Colonic mucosa (tissue), 4 donors: ENCODE data around the gene DYNLT3. TPM values are rescaled to one million over a fixed set of nuclear protein-coding genes. Genes with fewer than 3 reads are reported as not detected.

Source experiments
- DNase-seq: peaks from one replicate; pipeline ENCODE4 v3.0.0-alpha.2; 2020
- H3K27ac ChIP-seq: fragments of 200-600 bp; one replicate; pipeline ENCODE4 v1.8.0; 2021
- H3K27me3 ChIP-seq: fragments of 200-600 bp; one replicate; pipeline ENCODE4 v1.8.0; 2021
- H3K36me3 ChIP-seq: fragments of 200-600 bp; one replicate; pipeline ENCODE4 v1.8.0; 2021
- H3K4me1 ChIP-seq: fragments of 200-600 bp; one replicate; pipeline ENCODE4 v1.8.0; 2021; ENCODE audit warnings: mild to moderate bottlenecking
- H3K4me3 ChIP-seq: fragments of 200-600 bp; one replicate; pipeline ENCODE4 v1.8.0; 2021
- H3K9ac ChIP-seq, 2 donors: one replicate each; pipeline ENCODE4 v1.7.0; 2013; ENCODE audit warnings: control low read depth in 2 of 2, low read depth in 2 of 2, low read length in 2 of 2
- H3K9me3 ChIP-seq: fragments of 200-600 bp; one replicate; pipeline ENCODE4 v1.8.0; 2021
- CTCF ChIP-seq: fragments of 200-600 bp; IDR thresholded peaks from one replicate; pipeline ENCODE4 v1.8.0; 2022; ENCODE audit warnings: antibody characterized with exemption, mild to moderate bottlenecking
- intact Hi-C: fragments of 100-400 bp; cut with DNase I; formaldehyde crosslinking; loops from one replicate; pipeline ENCODE4 v1.14.1; 2022
- total RNA-seq, 2 donors: library from RNA; stranded (reverse); fragmentation: NEBNext Ultra II Directional in 1 of 2; extraction: Animal tissue kit (Norgen Biotek cat#: 25700) in 1 of 2; gene quantifications; one replicate each; pipeline ENCODE4 v1.2.1, GENCODE V29; 2021
- donor health status: healthy.
- donor health status: DM: no; HTN: no; CAD: no.
- donor health status: DM: no; HTN: no; CAD: no.

The DYNLT3 gene
- total RNA-seq, 2 donors from 2014 or later = 17.2 to 22.2 TPM

- TF ChIP-seq CTCF = no peak
- Histone ChIP-seq H3K9ac (no peak overlapping the region), H3K9me3 (no peaks in the 10 kb centered on the region), H3K27me3 (no peaks in the 10 kb centered on the region), H3K4me3 (no peak overlapping the region), H3K27ac (no peak overlapping the region), H3K4me1 (no peaks in the 10 kb centered on the region), H3K36me3 (no peaks in the 10 kb centered on the region)
- intact Hi-C loops = no loop called here
- no peak for DNase-seq
Measured at GRCh38 chrX:37872303-37872655, 24.9 kb upstream of the DYNLT3 start.

DNA sequence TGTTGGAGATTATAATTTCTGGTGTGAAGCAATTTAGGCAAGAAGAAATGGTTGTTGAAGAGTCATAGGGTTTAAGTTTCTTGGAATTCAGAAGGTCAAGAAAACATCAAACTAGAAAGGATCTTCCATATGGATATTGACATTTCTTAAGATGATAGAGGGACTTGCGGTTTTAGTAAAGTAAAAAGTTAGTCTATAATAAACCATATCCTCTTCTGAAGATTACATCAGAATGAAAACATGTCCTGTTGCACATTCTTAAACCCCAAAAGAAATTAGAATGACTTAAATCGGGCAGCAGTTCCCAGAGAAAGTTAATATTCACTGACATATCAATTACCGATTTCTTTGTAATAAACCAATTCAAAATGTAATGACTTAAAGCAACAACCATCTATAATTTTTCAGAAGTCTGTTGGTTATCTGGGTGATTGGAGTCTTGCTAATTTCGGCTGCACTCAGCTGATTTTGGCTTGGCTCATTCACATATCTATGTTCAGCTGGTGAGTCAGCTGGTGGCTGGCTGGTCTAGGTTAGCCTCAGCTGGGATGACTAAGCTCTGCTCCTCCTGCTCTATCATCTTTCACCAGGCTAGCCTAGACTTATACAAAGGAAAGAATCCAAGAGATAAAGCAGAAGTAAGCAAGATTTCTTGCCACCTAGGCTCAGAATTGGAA lies 24.4 kb upstream of the DYNLT3 start:
- Histone ChIP-seq H3K9ac (no peak overlapping the region), H3K4me3 (no peak overlapping the region), H3K27ac (no peak overlapping the region), H3K36me3 (no peaks in the 10 kb centered on the region), H3K27me3 (no peaks in the 10 kb centered on the region), H3K9me3 (no peaks in the 10 kb centered on the region), H3K4me1 (no peaks in the 10 kb centered on the region)
- no peak for DNase-seq
- TF ChIP-seq CTCF = no peak
- intact Hi-C loops = no loop called here

GRCh38 chrX:37867536-37868153 lies 20.3 kb upstream of the DYNLT3 start:
- intact Hi-C loops = no loop called here
- Histone ChIP-seq H3K9ac (no peak overlapping the region), H3K9me3 (no peaks in the 10 kb centered on the region), H3K4me1 (no peaks in the 10 kb centered on the region), H3K27me3 (no peaks in the 10 kb centered on the region), H3K27ac (no peak overlapping the region), H3K4me3 (no peak overlapping the region), H3K36me3 (no peaks in the 10 kb centered on the region)
- DNase-seq = no peak
- TF ChIP-seq CTCF = no peak

- DNase-seq = no peak
- no peaks in the 10 kb centered on the region for H3K4me1 ChIP-seq
- no peaks in the 10 kb centered on the region for H3K36me3 ChIP-seq
- no peaks in the 10 kb centered on the region for H3K27me3 ChIP-seq
- H3K9me3 ChIP-seq = no peaks in the 10 kb centered on the region
- no peak overlapping the region for H3K27ac ChIP-seq
- no peak for TF ChIP-seq CTCF
- intact Hi-C loops = no loop called here
- H3K4me3 ChIP-seq = no peak overlapping the region
- no peak overlapping the region for H3K9ac ChIP-seq
Measured at GRCh38 chrX:37863728-37864127, 16.4 kb upstream of the DYNLT3 start.

DNA sequence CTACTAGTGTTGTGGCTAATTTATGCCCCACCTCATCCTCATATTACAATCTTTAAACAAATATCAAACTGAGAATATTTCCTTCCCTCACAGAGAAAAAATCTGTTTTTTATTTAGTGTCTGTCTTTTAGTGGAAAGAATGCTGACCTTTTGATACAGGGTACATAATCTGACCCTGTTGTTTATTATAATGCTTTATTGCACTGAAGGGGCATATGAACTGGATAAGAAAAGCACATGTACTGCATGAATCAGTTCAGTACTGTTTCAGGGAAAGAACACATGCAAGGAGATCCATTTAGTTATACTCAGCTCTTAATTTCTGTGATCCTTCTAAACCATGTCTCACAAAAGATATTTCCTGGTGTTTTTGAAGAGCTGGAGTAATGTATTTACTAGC lies 15.5 kb upstream of the DYNLT3 start:
- no peaks in the 10 kb centered on the region for H3K27me3 ChIP-seq
- H3K9me3 ChIP-seq = no peaks in the 10 kb centered on the region
- TF ChIP-seq CTCF = no peak

More for the DNA sequence above, 15.5 kb upstream of the DYNLT3 start:
- Histone ChIP-seq H3K9ac (no peak overlapping the region), H3K36me3 (no peaks in the 10 kb centered on the region), H3K4me1 (no peaks in the 10 kb centered on the region), H3K27ac (no peak overlapping the region), H3K4me3 (no peak overlapping the region)
- intact Hi-C loops = no loop called here
- DNase-seq = no peak
